ENCODE measurements around the gene FMR1NB. TPM values are rescaled to one million over a fixed set of nuclear protein-coding genes. Genes with fewer than 3 reads are reported as not detected.

FMR1NB gene
- total RNA-seq, 2 donors from 2014 or later = not detected

DNA sequence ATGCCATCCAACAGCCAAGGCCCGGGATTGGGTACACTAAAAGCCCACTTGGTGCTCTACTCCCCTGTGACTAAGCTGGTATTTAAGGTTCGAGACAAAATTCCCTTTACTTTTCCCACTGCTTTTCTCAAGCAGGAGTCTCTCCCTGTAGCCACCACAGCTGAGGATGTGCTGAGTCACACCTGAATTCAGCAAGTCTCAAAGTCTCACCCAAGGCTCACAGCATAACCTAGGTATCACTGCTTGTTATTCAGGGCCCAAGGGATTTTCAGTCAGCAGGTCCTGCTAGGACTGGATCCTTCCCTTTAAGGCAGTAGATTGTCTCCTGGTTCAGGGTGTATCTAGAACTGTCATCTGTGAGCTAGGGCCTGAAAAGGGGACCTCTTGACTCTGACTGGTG lies 39.2 kb downstream of the FMR1NB start:
- no peaks in the 10 kb centered on the region for H3K27me3 ChIP-seq (ENCODE audit: control insufficient read depth, insufficient read depth, low read length, poor library complexity, severe bottlenecking)
- DNase-seq = no peak
- Mint-ChIP-seq H3K4me3 (no peak overlapping the region), H3K27ac (no peak overlapping the region), H3K4me1 (no peaks in the 10 kb centered on the region), H3K9me3 (peaks cover 38% of the 10 kb centered on the region), H3K36me3 (ENCODE audit: low read depth) (no peaks in the 10 kb centered on the region), H3K27me3 (ENCODE audit: insufficient read depth) (no peaks in the 10 kb centered on the region)
- no peak overlapping the region for H3K9ac ChIP-seq (ENCODE audit: extremely low read depth, low read length, poor library complexity, severe bottlenecking)
- H3K36me3 ChIP-seq (ENCODE audit: control insufficient read depth, insufficient read depth, low read length) = no peaks in the 10 kb centered on the region
- 97% methylated on average over 2 of the region's 2 CpGs; no CpG with 5 or more reads in 1 of the 2 experiments for WGBS, 2 experiments (ENCODE audit: insufficient coverage in 1 of 2, insufficient read length in 1 of 2)
- H3K4me3 ChIP-seq (ENCODE audit: low read length) = no peak overlapping the region
- no peak overlapping the region for H3K27ac ChIP-seq (ENCODE audit: low read depth, low read length)
- TF ChIP-seq, protein P1, sequence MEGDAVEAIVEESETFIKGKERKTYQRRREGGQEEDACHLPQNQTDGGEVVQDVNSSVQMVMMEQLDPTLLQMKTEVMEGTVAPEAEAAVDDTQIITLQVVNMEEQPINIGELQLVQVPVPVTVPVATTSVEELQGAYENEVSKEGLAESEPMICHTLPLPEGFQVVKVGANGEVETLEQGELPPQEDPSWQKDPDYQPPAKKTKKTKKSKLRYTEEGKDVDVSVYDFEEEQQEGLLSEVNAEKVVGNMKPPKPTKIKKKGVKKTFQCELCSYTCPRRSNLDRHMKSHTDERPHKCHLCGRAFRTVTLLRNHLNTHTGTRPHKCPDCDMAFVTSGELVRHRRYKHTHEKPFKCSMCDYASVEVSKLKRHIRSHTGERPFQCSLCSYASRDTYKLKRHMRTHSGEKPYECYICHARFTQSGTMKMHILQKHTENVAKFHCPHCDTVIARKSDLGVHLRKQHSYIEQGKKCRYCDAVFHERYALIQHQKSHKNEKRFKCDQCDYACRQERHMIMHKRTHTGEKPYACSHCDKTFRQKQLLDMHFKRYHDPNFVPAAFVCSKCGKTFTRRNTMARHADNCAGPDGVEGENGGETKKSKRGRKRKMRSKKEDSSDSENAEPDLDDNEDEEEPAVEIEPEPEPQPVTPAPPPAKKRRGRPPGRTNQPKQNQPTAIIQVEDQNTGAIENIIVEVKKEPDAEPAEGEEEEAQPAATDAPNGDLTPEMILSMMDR (conservative IDR thresholded peaks at IDR 0.05) = no peak
- H3K9me3 ChIP-seq (ENCODE audit: control insufficient read depth, low read length) = no peaks in the 10 kb centered on the region
- no peaks in the 10 kb centered on the region for H3K4me1 ChIP-seq (ENCODE audit: control insufficient read depth, insufficient read depth, low read length)

DNA sequence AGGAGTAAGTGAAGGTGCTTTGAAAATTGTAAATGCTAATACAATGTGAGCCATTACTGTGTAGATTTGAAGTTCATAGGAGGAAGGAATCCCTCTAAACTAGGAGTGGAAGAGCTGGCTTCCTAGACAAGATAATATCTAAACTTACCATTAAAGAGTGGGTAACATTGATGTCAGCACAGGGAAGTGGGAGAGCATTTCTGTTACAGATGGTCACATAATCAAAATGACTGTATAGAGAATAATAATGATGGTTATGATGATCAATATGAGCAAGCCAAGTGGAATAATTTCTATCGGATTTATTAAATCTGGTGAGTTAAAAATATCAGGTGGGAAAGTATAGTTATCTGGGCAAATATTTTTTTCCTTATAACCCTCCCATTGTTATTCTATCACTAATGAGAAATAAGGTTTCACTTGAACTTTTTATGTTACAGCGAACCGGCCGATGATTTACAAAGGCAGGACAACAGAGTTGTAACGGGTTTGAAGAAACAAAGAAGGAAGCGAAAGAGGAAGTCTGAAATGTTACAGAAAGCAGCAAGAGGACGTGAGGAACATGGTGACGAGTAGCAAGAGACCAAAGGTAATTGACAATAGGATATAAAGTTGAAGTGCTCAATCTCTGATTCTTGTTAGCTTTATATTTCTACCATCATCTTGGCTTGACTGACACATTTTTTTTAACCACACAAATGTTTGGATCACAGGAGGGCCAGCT lies 43.5 kb downstream of the FMR1NB start:
- Mint-ChIP-seq H3K27ac (no peak overlapping the region), H3K36me3 (ENCODE audit: low read depth) (no peaks in the 10 kb centered on the region), H3K4me1 (no peaks in the 10 kb centered on the region), H3K27me3 (ENCODE audit: insufficient read depth) (no peaks in the 10 kb centered on the region), H3K4me3 (no peak overlapping the region), H3K9me3 (peaks cover 29% of the 10 kb centered on the region)
- Histone ChIP-seq H3K4me1 (ENCODE audit: control insufficient read depth, insufficient read depth, low read length) (no peaks in the 10 kb centered on the region), H3K4me3 (ENCODE audit: low read length) (no peak overlapping the region), H3K27ac (ENCODE audit: low read depth, low read length) (no peak overlapping the region), H3K27me3 (ENCODE audit: control insufficient read depth, insufficient read depth, low read length, poor library complexity, severe bottlenecking) (no peaks in the 10 kb centered on the region), H3K9ac (ENCODE audit: extremely low read depth, low read length, poor library complexity, severe bottlenecking) (no peak overlapping the region), H3K36me3 (ENCODE audit: control insufficient read depth, insufficient read depth, low read length) (no peaks in the 10 kb centered on the region), H3K9me3 (ENCODE audit: control insufficient read depth, low read length) (no peaks in the 10 kb centered on the region)
- TF ChIP-seq, protein P1 (conservative IDR thresholded peaks at IDR 0.05) = no peak
- DNase-seq = no peak
- WGBS, 2 experiments (ENCODE audit: insufficient coverage in 1 of 2, insufficient read length in 1 of 2) = 90 to 94% methylated on average over 3 to 7 of the region's 8 CpGs

DNA sequence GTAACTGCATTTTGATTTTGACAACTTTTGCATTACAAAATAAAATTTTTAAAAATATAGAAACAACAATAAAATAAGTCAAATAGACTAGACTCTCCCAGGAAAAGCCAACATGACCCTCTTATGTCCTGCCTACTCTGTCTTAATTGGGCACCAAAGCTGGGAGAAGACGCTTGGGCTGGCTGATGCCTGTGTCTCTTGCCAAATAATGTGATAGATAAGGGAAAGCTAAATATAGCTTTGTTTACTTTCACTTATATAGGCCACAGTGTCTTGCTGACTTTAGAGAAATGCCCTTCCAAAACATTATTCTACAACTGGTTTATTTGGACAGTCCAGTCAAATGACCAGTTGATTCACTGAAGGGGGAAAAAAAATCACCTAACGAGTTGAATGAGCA lies 54.2 kb downstream of the FMR1NB start:
- Mint-ChIP-seq H3K27me3 (ENCODE audit: insufficient read depth) (no peaks in the 10 kb centered on the region), H3K27ac (no peak overlapping the region), H3K36me3 (ENCODE audit: low read depth) (no peaks in the 10 kb centered on the region), H3K4me1 (no peaks in the 10 kb centered on the region), H3K9me3 (peaks cover 13% of the 10 kb centered on the region), H3K4me3 (no peak overlapping the region)
- WGBS, 2 experiments (ENCODE audit: insufficient coverage in 1 of 2, insufficient read length in 1 of 2) = no CpG with 5 or more reads among the region's 2 CpGs
- no peaks in the 10 kb centered on the region for H3K4me1 ChIP-seq (ENCODE audit: control insufficient read depth, insufficient read depth, low read length)
- DNase-seq = no peak
- no peak overlapping the region for H3K9ac ChIP-seq (ENCODE audit: extremely low read depth, low read length, poor library complexity, severe bottlenecking)
- H3K4me3 ChIP-seq (ENCODE audit: low read length) = no peak overlapping the region
- H3K27ac ChIP-seq (ENCODE audit: low read depth, low read length) = no peak overlapping the region
- no peaks in the 10 kb centered on the region for H3K36me3 ChIP-seq (ENCODE audit: control insufficient read depth, insufficient read depth, low read length)
- no peaks in the 10 kb centered on the region for H3K9me3 ChIP-seq (ENCODE audit: control insufficient read depth, low read length)
- TF ChIP-seq, protein P1 (conservative IDR thresholded peaks at IDR 0.05) = no peak
- no peaks in the 10 kb centered on the region for H3K27me3 ChIP-seq (ENCODE audit: control insufficient read depth, insufficient read depth, low read length, poor library complexity, severe bottlenecking)
